GM08714 (cell line): ENCODE results near the gene FBXO33.

Source experiments
- H3K4me3 ChIP-seq: fragments of 200-500 bp; sonication (Bioruptor generic); 2 replicates; pipeline ENCODE4 v1.5.1; 2014; ENCODE audit warnings: mild to moderate bottlenecking, low read length, inconsistent platforms
- ZNF274 ChIP-seq: IDR thresholded peaks from 2 replicates; pipeline ENCODE4 v1.6.1; 2012; ENCODE audit warnings: mild to moderate bottlenecking, low read depth, low read length

The FBXO33 gene

GRCh38 chr14:39432179-39432618 lies at the start of gene FBXO33:
Gene FBXO33 (minus strand): TSS chr14:39432433. CDS start chr14:39432162, 271 bp downstream.
- TF ChIP-seq ZNF274, result no peak
- H3K4me3 ChIP-seq, result peak within 1 kb of the TSS; percentile 97

GRCh38 chr14:39474416-39474911 lies 42.2 kb upstream of the FBXO33 start:
- TF ChIP-seq ZNF274, result no peak
- no peak overlapping the region for H3K4me3 ChIP-seq

- no peak for TF ChIP-seq ZNF274
These were observed 39.8 kb upstream of the FBXO33 start for GRCh38 chr14:39472078-39472477.

GRCh38 chr14:39469094-39469710 lies 37.0 kb upstream of the FBXO33 start:
- TF ChIP-seq ZNF274, result no peak
- H3K4me3 ChIP-seq, result no peak overlapping the region

More at GRCh38 chr14:39472078-39472477, 39.8 kb upstream of the FBXO33 start:
- H3K4me3 ChIP-seq, result no peak overlapping the region

- no peak overlapping the region for H3K4me3 ChIP-seq
- TF ChIP-seq ZNF274, result no peak
These were observed 35.8 kb upstream of the FBXO33 start for GRCh38 chr14:39467889-39468524.

GRCh38 chr14:39459795-39460478 lies 27.7 kb upstream of the FBXO33 start:
- no peak overlapping the region for H3K4me3 ChIP-seq
- TF ChIP-seq ZNF274, result no peak

- H3K4me3 ChIP-seq, result no peak overlapping the region
- no peak for TF ChIP-seq ZNF274
These were observed 24.5 kb upstream of the FBXO33 start for GRCh38 chr14:39456702-39457250.

- H3K4me3 ChIP-seq, result no peak overlapping the region
- TF ChIP-seq ZNF274, result no peak
These were observed 22.8 kb upstream of the FBXO33 start for GRCh38 chr14:39454906-39455539.

- H3K4me3 ChIP-seq, result no peak overlapping the region
- no peak for TF ChIP-seq ZNF274
These were observed 20.4 kb upstream of the FBXO33 start for GRCh38 chr14:39452680-39453079.

GRCh38 chr14:39451811-39452210 lies 19.6 kb upstream of the FBXO33 start:
- no peak for TF ChIP-seq ZNF274
- H3K4me3 ChIP-seq, result no peak overlapping the region

GRCh38 chr14:39447175-39447661 lies 15.0 kb upstream of the FBXO33 start:
- no peak for TF ChIP-seq ZNF274
- H3K4me3 ChIP-seq, result no peak overlapping the region

- no peak overlapping the region for H3K4me3 ChIP-seq
- no peak for TF ChIP-seq ZNF274
These were observed 14.0 kb upstream of the FBXO33 start for GRCh38 chr14:39446131-39446744.

- H3K4me3 ChIP-seq, result no peak overlapping the region
- TF ChIP-seq ZNF274, result no peak
These were observed 10.1 kb upstream of the FBXO33 start for GRCh38 chr14:39442293-39442692.
